WTC11 (cell line): ENCODE data around the gene EXD3. TPM values are rescaled to one million over a fixed set of nuclear protein-coding genes. Genes with fewer than 3 reads are reported as not detected.
A peak's percentile ranks its signal among the peaks of the same experiment; 100 is the strongest.

Experiments
- ATAC-seq: fragments of 200-7000 bp; cut with Tn5 transposase; 2 replicates; pipeline ENCODE4 v1.10.0; 2021; ENCODE audit warnings: mild to moderate bottlenecking, moderate library complexity
- CTCF ChIA-PET: fragments of 300-600 bp; sonication (Branson Sonifier 250); formaldehyde crosslinking; loops from one replicate; lab custom pipeline; 2021; ENCODE audit warnings: antibody characterized with exemption; lab: Charles Lee
- POLR2A ChIA-PET: fragments of 350-600 bp; sonication (Branson Sonifier 250); formaldehyde crosslinking; loops from one replicate; lab custom pipeline; 2021; ENCODE audit warnings: antibody characterized with exemption; lab: Charles Lee
- DNase-seq: peaks from one replicate; pipeline ENCODE4 v3.0.0; 2021; ENCODE audit warnings: low spot score
- H3K27ac Mint-ChIP-seq: 2 replicates; pipeline ENCODE4 v1.8.0; 2021; ENCODE audit warnings: mixed read lengths
- H3K27me3 Mint-ChIP-seq: 2 replicates; pipeline ENCODE4 v1.8.0; 2021; ENCODE audit warnings: low read depth, mild to moderate bottlenecking, moderate library complexity, mixed read lengths
- H3K36me3 Mint-ChIP-seq: 2 replicates; pipeline ENCODE4 v1.8.0; 2021; ENCODE audit warnings: mixed read lengths
- H3K4me1 Mint-ChIP-seq: 2 replicates; pipeline ENCODE4 v1.8.0; 2022; ENCODE audit warnings: mixed read lengths
- H3K4me3 Mint-ChIP-seq: 2 replicates; pipeline ENCODE4 v1.8.0; 2021; ENCODE audit warnings: mild to moderate bottlenecking, moderate library complexity, mixed read lengths
- H3K9me3 Mint-ChIP-seq: 2 replicates; pipeline ENCODE4 v1.8.0; 2021; ENCODE audit warnings: mixed read lengths
- ATF2 ChIP-seq: sonication (generic); formaldehyde crosslinking; IDR thresholded peaks from 2 replicates; pipeline ENCODE4 v1.8.1; 2022; ENCODE audit warnings: low read depth, missing genetic modification reagents, borderline replicate concordance
- CREB1 ChIP-seq: sonication (generic); formaldehyde crosslinking; IDR thresholded peaks from 2 replicates; pipeline ENCODE4 v1.8.0; 2023; ENCODE audit warnings: mild to moderate bottlenecking, missing genetic modification reagents
- ESRRA ChIP-seq: sonication (generic); formaldehyde crosslinking; IDR thresholded peaks from 2 replicates; pipeline ENCODE4 v1.8.1; 2022; ENCODE audit warnings: mild to moderate bottlenecking, missing genetic modification reagents, borderline replicate concordance
- FOXK1 ChIP-seq: sonication (generic); formaldehyde crosslinking; IDR thresholded peaks from 2 replicates; pipeline ENCODE4 v1.8.0; 2022; ENCODE audit warnings: mild to moderate bottlenecking, moderate library complexity, missing genetic modification reagents
- FOXP1 ChIP-seq: sonication (generic); formaldehyde crosslinking; IDR thresholded peaks from 2 replicates; pipeline ENCODE4 v1.8.0; 2022; ENCODE audit warnings: missing genetic modification reagents, mild to moderate bottlenecking, moderate library complexity, borderline replicate concordance
- GABPB1 ChIP-seq: sonication (generic); formaldehyde crosslinking; IDR thresholded peaks from 2 replicates; pipeline ENCODE4 v1.8.1; 2023; ENCODE audit warnings: mild to moderate bottlenecking, missing genetic modification reagents
- GRHL2 ChIP-seq: fragments of 250-450 bp; sonication (Bioruptor Pico); IDR thresholded peaks from 2 replicates; pipeline ENCODE4 v1.8.0; 2022; ENCODE audit warnings: mild to moderate bottlenecking, moderate library complexity; ENCODE audit not compliant: insufficient replicate concordance, severe bottlenecking
- IRF1 ChIP-seq: sonication (generic); formaldehyde crosslinking; IDR thresholded peaks from 2 replicates; pipeline ENCODE4 v1.8.0; 2023; ENCODE audit warnings: missing genetic modification reagents
- MAX ChIP-seq: sonication (generic); formaldehyde crosslinking; IDR thresholded peaks from 2 replicates; pipeline ENCODE4 v1.8.0; 2022; ENCODE audit warnings: mild to moderate bottlenecking, missing genetic modification reagents
- MYBL2 ChIP-seq: sonication (generic); formaldehyde crosslinking; IDR thresholded peaks from 2 replicates; pipeline ENCODE4 v1.8.1; 2023; ENCODE audit warnings: mild to moderate bottlenecking, moderate library complexity, missing genetic modification reagents
- NFE2L1 ChIP-seq: sonication (generic); formaldehyde crosslinking; IDR thresholded peaks from 2 replicates; pipeline ENCODE4 v1.8.1; 2023; ENCODE audit warnings: missing genetic modification reagents
- OVOL2 ChIP-seq: fragments of 250-450 bp; sonication (Bioruptor Pico); IDR thresholded peaks from 2 replicates; pipeline ENCODE4 v1.9.0; 2021; ENCODE audit warnings: mild to moderate bottlenecking, borderline replicate concordance
- PREB ChIP-seq: sonication (generic); formaldehyde crosslinking; IDR thresholded peaks from 2 replicates; pipeline ENCODE4 v1.8.1; 2022; ENCODE audit warnings: mild to moderate bottlenecking, missing genetic modification reagents, moderate library complexity, borderline replicate concordance
- TEAD4 ChIP-seq: sonication (generic); formaldehyde crosslinking; IDR thresholded peaks from 2 replicates; pipeline ENCODE4 v1.8.0; 2022; ENCODE audit warnings: mild to moderate bottlenecking, missing genetic modification reagents
- TP53 ChIP-seq: sonication (generic); formaldehyde crosslinking; IDR thresholded peaks from 2 replicates; pipeline ENCODE4 v1.8.1; 2023; ENCODE audit warnings: mild to moderate bottlenecking, missing genetic modification reagents
- USF2 ChIP-seq: sonication (generic); formaldehyde crosslinking; IDR thresholded peaks from 2 replicates; pipeline ENCODE4 v1.8.1; 2023; ENCODE audit warnings: mild to moderate bottlenecking, missing genetic modification reagents, moderate library complexity
- ZBTB21 ChIP-seq: sonication (generic); formaldehyde crosslinking; IDR thresholded peaks from 2 replicates; pipeline ENCODE4 v1.8.1; 2023; ENCODE audit warnings: mild to moderate bottlenecking, missing genetic modification reagents, borderline replicate concordance
- ZMAT4 ChIP-seq: fragments of 250-450 bp; sonication (Bioruptor Pico); IDR thresholded peaks from 2 replicates; pipeline ENCODE4 v1.9.0; 2021; ENCODE audit warnings: mild to moderate bottlenecking
- ZNF121 ChIP-seq: sonication (generic); formaldehyde crosslinking; IDR thresholded peaks from 2 replicates; pipeline ENCODE4 v1.8.0; 2023; ENCODE audit warnings: missing genetic modification reagents
- ZNF263 ChIP-seq: sonication (generic); formaldehyde crosslinking; IDR thresholded peaks from 2 replicates; pipeline ENCODE4 v1.8.1; 2022; ENCODE audit warnings: low read depth, mild to moderate bottlenecking, moderate library complexity, missing genetic modification reagents
- ZNF423 ChIP-seq: fragments of 250-450 bp; sonication (Bioruptor Pico); IDR thresholded peaks from 2 replicates; pipeline ENCODE4 v2.1.2; 2022; ENCODE audit warnings: mild to moderate bottlenecking, moderate library complexity
- ZNF671 ChIP-seq: fragments of 250-450 bp; sonication (Bioruptor Pico); IDR thresholded peaks from 2 replicates; pipeline ENCODE4 v1.8.0; 2021; ENCODE audit warnings: mild to moderate bottlenecking
- ZSCAN18 ChIP-seq: fragments of 250-450 bp; sonication (Bioruptor Pico); IDR thresholded peaks from 2 replicates; pipeline ENCODE4 v2.1.2; 2022; ENCODE audit warnings: mild to moderate bottlenecking, moderate library complexity
- total RNA-seq: library from RNA; stranded (reverse); gene quantifications from 3 replicates; pipeline ENCODE4 v1.2.3, GENCODE V29; 2021

EXD3 gene
- total RNA-seq, 1 experiment from 2014 or later: 21.2 TPM

GRCh38 chr9:137406085-137406760, 16.7 kb downstream of the EXD3 start:
- peak overlapping the region; percentile 48 for H3K4me3 Mint-ChIP-seq
- CTCF ChIA-PET: no interaction called here
- no peak for DNase-seq
- peaks cover 5% of the 10 kb centered on the region; the same call in 1 of the 2 replicates for H3K27me3 Mint-ChIP-seq
- peaks cover 10% of the 10 kb centered on the region for H3K9me3 Mint-ChIP-seq
- peaks cover 15% of the 10 kb centered on the region for H3K36me3 Mint-ChIP-seq
- ATAC-seq: no peak
- no peak overlapping the region for H3K27ac Mint-ChIP-seq
- H3K4me1 Mint-ChIP-seq: no peaks in the 10 kb centered on the region
- TF ChIP-seq FOXP1 (CRISPR knock-in tag) (no peak), ZNF263 (CRISPR knock-in tag) (no peak), USF2 (CRISPR knock-in tag) (no peak), CREB1 (no peak), NFE2L1 (no peak), GRHL2 (no peak), ZNF423 (CRISPR knock-in tag) (no peak), PREB (CRISPR knock-in tag) (no peak)
- TF ChIP-seq, all 79 proteins: peak for 0
- POLR2A ChIA-PET: no interaction called here

GRCh38 chr9:137405677-137406081, 17.3 kb downstream of the EXD3 start:
- ChIA-PET CTCF (no interaction called here), POLR2A (no interaction called here)
- peaks cover 10% of the 10 kb centered on the region for H3K9me3 Mint-ChIP-seq
- no peaks in the 10 kb centered on the region for H3K4me1 Mint-ChIP-seq
- ATAC-seq (no peak), DNase-seq (no peak)
- H3K27me3 Mint-ChIP-seq: peaks cover 5% of the 10 kb centered on the region; the same call in 1 of the 2 replicates
- peak overlapping the region; percentile 48; the same call in 1 of the 2 replicates for H3K4me3 Mint-ChIP-seq
- peaks cover 15% of the 10 kb centered on the region for H3K36me3 Mint-ChIP-seq
- peak; percentile 86 for TF ChIP-seq ZNF121 (CRISPR knock-in tag)
- no peak for TF ChIP-seq ESRRA (CRISPR knock-in tag)
- H3K27ac Mint-ChIP-seq: no peak overlapping the region

GRCh38 chr9:137404961-137405567, 17.9 kb downstream of the EXD3 start:
- H3K27ac Mint-ChIP-seq: no peak overlapping the region
- no peak for ATAC-seq
- no peaks in the 10 kb centered on the region for H3K4me1 Mint-ChIP-seq
- no peak overlapping the region for H3K4me3 Mint-ChIP-seq
- peaks cover 10% of the 10 kb centered on the region for H3K9me3 Mint-ChIP-seq
- no peak for DNase-seq
- no peak for TF ChIP-seq ZNF423 (CRISPR knock-in tag)
- TF ChIP-seq TEAD4: no peak
- POLR2A ChIA-PET: no interaction called here
- H3K27me3 Mint-ChIP-seq: peaks cover 5% of the 10 kb centered on the region; the same call in 1 of the 2 replicates
- H3K36me3 Mint-ChIP-seq: peaks cover 15% of the 10 kb centered on the region
- CTCF ChIA-PET: no interaction called here

- Mint-ChIP-seq H3K4me3 (no peak overlapping the region), H3K9me3 (peaks cover 10% of the 10 kb centered on the region), H3K27me3 (peaks cover 5% of the 10 kb centered on the region; the same call in 1 of the 2 replicates), H3K4me1 (no peaks in the 10 kb centered on the region), H3K27ac (no peak overlapping the region), H3K36me3 (peaks cover 15% of the 10 kb centered on the region)
- POLR2A ChIA-PET: no interaction called here
- DNase-seq: no peak
- CTCF ChIA-PET: interaction anchor here (1.0 to 1.3 kb wide), 2 partner anchors 84 to 141 kb away, joined by 3 to 4 read pairs; no protein-coding TSS in a partner anchor
- ATAC-seq: no peak
- TF ChIP-seq OVOL2 (CRISPR knock-in tag) (no peak), ATF2 (no peak), TP53 (no peak), MAX (CRISPR knock-in tag) (no peak), MYBL2 (no peak), IRF1 (CRISPR knock-in tag) (no peak), ZMAT4 (CRISPR knock-in tag) (no peak), ZSCAN18 (no peak), ZBTB21 (CRISPR knock-in tag) (no peak), ZNF263 (CRISPR knock-in tag) (no peak), FOXK1 (CRISPR knock-in tag) (no peak), GABPB1 (CRISPR knock-in tag) (no peak), ZNF671 (CRISPR knock-in tag) (no peak)
These were observed 19.7 kb downstream of the EXD3 start for GRCh38 chr9:137403269-137403668.
